Subcutaneous adipose tissue (tissue), 4 donors: Measurements from ENCODE around the gene HDAC10. TPM values are rescaled to one million over a fixed set of nuclear protein-coding genes. Genes with fewer than 3 reads are reported as not detected.

ENCODE experiments used
- CTCF ChIP-seq: fragments of 450-650 bp; IDR thresholded peaks from one replicate; pipeline ENCODE4 v1.5.1; 2016; ENCODE audit warnings: low read depth, mild to moderate bottlenecking, control low read depth, antibody characterized with exemption, moderate library complexity
- total RNA-seq, 4 donors: library from RNA; depleted of rRNA; stranded (reverse); fragments of >200 nt; gene quantifications; one replicate each; pipeline ENCODE4 v1.1.0, GENCODE V29; 2016

Gene HDAC10
- total RNA-seq, 4 donors from 2014 or later: 10.4 to 55.0 (median 22.7) TPM

DNA sequence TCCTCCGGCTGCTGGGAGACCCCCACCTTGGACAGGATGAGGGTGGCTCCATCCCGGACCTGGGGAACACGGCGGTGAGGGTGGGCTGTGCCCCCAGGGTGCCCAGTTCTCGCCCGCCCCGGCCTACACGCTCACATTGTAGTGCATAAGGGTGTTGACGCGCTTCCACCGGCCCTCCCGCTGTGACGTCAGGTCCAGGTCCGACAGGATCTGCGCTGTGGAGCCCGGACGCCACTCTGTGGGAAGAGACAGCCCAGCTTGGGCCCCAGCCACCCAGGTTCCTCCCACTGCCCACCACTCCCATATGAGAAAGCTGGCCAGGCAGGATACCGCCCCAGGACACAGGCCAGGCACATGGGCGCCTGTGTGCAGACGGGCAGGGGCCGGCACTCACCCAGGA is 27.4 kb upstream of the HDAC10 start:
- no peak for TF ChIP-seq CTCF

DNA sequence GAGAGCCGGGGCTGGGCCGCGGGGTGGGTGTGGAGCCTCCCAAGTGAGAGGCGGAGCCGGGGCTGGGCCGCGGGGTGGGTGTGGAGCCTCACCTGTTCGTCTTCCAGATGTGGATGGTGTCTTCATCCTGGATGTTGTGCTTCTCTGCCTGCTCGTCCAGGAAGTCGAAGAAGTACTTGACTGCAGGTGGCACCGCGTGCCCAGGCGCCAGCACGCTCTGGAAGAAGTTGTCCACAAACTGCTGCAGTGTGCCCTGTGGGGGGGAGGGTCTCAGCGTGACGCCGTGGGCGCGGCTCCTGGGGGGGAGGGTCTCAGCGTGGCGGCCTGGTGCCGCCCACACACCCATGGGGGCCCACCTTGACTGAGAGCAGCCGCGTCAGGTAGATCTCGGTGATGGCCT is 26.7 kb upstream of the HDAC10 start:
- TF ChIP-seq CTCF: no peak

GRCh38 chr22:50276143-50276542 is 25.1 kb upstream of the HDAC10 start:
- TF ChIP-seq CTCF: no peak

DNA sequence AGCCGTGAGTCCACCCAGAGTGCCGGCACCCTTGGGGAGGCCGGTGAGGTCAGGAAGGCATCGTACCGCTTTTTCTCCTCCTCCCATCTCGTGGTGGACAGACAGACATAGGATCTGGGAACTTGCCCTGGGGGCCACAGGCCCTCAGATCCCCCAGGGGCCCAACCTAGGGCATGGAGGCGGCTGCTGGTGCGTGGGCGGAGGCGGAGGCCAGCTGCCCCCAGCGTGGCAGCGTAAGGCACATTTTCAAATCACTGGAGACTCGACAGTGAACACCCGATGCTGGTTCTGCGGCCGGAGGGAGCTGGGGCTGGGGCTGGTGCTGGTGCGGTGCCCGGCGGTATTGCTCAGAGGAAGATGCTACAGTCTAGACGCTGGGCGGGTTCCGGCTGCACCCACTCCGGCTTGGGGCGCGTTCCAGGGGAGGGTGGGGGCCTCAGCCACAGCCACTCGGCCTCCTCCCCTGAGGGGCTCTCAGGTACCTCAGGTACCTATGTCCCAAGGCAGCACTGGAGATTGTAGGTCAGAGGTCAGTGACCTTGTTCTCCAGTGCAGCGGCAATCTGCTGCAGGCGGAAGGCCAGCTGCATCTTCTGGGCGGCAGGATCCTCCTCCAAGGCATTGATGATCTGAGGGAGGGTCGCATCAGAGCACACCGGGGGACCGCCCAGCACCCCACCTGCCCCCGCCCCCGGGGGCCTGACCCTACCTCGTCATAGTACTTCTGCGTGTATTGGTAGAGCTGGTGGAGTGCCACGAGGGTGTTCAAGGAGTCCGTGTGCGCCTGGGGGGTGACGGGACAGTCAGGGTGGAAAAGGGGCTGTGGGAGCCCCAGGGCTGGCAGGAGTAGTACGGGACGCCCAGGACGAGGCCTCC is 24.4 kb upstream of the HDAC10 start:
- TF ChIP-seq CTCF: no peak

- no peak for TF ChIP-seq CTCF
Measured at GRCh38 chr22:50274771-50275170, 23.7 kb upstream of the HDAC10 start.

GRCh38 chr22:50274311-50274710 is 23.2 kb upstream of the HDAC10 start:
- TF ChIP-seq CTCF: no peak

DNA sequence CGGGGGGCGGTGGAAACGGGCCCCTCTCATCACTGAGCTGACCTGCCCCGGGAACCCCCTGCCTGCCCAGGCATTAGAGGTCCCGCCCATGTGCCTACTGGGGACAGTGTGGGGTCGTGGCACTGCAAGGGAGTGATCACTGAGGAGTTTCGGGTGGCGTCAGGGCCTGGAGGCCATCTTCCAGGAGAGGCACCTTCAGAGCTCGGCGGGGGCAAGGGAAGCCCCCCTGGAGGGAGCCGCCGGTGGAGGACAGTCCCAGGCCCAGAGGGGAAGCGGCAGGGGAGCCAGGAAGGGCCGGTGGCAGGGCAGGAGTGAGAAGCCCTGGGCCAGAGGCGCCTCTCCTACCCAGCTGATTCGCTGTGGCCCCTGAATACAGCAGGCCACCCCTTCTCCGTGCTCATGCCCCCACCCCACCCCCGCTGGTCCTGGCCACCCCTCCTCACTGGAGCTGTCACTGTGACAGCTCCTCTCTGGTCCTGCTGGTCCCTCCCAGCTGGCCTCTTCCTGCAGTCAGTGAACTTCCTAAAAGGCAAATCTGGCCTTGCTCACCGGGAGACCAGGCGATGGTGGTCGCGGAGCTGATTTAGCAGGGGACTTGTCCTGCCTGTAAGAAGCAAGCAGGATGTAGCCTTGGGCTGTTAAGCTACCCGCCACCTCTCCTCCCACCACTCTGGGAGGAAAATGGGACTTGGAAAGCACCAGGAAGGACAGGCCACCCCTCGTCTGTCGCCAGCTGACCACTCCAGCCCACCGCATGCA is 21.2 kb upstream of the HDAC10 start:
- TF ChIP-seq CTCF: no peak
